Measurements from ENCODE around the gene MINDY4.

DNA sequence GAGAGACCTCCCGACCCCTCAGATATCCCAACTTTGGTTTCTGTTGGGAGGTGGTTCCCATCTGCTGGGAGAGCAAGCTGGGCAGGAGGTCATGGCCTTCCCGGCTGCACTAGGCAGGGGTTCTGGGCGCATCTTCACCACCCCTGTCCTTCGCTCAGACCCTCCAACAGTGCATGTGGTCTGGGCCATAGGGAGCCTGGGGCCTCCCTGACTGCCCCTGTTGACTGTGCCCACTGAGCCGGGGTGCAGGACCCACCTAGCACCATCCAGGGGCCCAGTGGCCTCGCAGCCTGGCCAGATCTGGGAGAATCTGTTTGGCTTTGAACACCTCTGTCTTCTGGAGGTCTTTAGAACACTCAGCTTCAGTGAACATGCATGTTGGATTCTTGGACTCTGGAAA lies 38.0 kb upstream of the MINDY4 start:
- TF ChIP-seq, protein P1, sequence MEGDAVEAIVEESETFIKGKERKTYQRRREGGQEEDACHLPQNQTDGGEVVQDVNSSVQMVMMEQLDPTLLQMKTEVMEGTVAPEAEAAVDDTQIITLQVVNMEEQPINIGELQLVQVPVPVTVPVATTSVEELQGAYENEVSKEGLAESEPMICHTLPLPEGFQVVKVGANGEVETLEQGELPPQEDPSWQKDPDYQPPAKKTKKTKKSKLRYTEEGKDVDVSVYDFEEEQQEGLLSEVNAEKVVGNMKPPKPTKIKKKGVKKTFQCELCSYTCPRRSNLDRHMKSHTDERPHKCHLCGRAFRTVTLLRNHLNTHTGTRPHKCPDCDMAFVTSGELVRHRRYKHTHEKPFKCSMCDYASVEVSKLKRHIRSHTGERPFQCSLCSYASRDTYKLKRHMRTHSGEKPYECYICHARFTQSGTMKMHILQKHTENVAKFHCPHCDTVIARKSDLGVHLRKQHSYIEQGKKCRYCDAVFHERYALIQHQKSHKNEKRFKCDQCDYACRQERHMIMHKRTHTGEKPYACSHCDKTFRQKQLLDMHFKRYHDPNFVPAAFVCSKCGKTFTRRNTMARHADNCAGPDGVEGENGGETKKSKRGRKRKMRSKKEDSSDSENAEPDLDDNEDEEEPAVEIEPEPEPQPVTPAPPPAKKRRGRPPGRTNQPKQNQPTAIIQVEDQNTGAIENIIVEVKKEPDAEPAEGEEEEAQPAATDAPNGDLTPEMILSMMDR (IDR thresholded peaks at IDR 0.05; ENCODE audit: low read depth, low read length, missing input control), result no peak
- TF ChIP-seq EGR1 (IDR thresholded peaks at IDR 0.05; ENCODE audit: low read depth in 2 of 2), result no peak
- TF ChIP-seq RAD21 (IDR thresholded peaks at IDR 0.05), result no peak
- no peak for TF ChIP-seq YY1 (IDR thresholded peaks at IDR 0.05)
- no peak for TF ChIP-seq TAF1 (conservative IDR thresholded peaks at IDR 0.05)
- TF ChIP-seq, protein P2, sequence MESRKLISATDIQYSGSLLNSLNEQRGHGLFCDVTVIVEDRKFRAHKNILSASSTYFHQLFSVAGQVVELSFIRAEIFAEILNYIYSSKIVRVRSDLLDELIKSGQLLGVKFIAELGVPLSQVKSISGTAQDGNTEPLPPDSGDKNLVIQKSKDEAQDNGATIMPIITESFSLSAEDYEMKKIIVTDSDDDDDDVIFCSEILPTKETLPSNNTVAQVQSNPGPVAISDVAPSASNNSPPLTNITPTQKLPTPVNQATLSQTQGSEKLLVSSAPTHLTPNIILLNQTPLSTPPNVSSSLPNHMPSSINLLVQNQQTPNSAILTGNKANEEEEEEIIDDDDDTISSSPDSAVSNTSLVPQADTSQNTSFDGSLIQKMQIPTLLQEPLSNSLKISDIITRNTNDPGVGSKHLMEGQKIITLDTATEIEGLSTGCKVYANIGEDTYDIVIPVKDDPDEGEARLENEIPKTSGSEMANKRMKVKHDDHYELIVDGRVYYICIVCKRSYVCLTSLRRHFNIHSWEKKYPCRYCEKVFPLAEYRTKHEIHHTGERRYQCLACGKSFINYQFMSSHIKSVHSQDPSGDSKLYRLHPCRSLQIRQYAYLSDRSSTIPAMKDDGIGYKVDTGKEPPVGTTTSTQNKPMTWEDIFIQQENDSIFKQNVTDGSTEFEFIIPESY (IDR thresholded peaks at IDR 0.05), result no peak
- TF ChIP-seq, protein P3, sequence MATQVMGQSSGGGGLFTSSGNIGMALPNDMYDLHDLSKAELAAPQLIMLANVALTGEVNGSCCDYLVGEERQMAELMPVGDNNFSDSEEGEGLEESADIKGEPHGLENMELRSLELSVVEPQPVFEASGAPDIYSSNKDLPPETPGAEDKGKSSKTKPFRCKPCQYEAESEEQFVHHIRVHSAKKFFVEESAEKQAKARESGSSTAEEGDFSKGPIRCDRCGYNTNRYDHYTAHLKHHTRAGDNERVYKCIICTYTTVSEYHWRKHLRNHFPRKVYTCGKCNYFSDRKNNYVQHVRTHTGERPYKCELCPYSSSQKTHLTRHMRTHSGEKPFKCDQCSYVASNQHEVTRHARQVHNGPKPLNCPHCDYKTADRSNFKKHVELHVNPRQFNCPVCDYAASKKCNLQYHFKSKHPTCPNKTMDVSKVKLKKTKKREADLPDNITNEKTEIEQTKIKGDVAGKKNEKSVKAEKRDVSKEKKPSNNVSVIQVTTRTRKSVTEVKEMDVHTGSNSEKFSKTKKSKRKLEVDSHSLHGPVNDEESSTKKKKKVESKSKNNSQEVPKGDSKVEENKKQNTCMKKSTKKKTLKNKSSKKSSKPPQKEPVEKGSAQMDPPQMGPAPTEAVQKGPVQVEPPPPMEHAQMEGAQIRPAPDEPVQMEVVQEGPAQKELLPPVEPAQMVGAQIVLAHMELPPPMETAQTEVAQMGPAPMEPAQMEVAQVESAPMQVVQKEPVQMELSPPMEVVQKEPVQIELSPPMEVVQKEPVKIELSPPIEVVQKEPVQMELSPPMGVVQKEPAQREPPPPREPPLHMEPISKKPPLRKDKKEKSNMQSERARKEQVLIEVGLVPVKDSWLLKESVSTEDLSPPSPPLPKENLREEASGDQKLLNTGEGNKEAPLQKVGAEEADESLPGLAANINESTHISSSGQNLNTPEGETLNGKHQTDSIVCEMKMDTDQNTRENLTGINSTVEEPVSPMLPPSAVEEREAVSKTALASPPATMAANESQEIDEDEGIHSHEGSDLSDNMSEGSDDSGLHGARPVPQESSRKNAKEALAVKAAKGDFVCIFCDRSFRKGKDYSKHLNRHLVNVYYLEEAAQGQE (IDR thresholded peaks at IDR 0.05), result no peak
- TF ChIP-seq GABPA (IDR thresholded peaks at IDR 0.05 in 1 of 2, conservative IDR thresholded peaks at IDR 0.05 in 1 of 2), result no peak
- TF ChIP-seq, protein P4, sequence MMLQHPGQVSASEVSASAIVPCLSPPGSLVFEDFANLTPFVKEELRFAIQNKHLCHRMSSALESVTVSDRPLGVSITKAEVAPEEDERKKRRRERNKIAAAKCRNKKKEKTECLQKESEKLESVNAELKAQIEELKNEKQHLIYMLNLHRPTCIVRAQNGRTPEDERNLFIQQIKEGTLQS (IDR thresholded peaks at IDR 0.05), result no peak
- TF ChIP-seq NR2F2 (IDR thresholded peaks at IDR 0.05), result no peak
- no peak for TF ChIP-seq SP1 (IDR thresholded peaks at IDR 0.05)
- TF ChIP-seq JUND (IDR thresholded peaks at IDR 0.05), result no peak
- TF ChIP-seq, protein P5, sequence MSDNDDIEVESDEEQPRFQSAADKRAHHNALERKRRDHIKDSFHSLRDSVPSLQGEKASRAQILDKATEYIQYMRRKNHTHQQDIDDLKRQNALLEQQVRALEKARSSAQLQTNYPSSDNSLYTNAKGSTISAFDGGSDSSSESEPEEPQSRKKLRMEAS (IDR thresholded peaks at IDR 0.05), result no peak
- no peak for TF ChIP-seq RXRA (IDR thresholded peaks at IDR 0.05)
